GM12878 (cell line): ENCODE measurements around the gene DCC.

Source experiments
- RAD21 ChIP-seq: IDR thresholded peaks from 2 replicates; pipeline ENCODE4 v1.6.1; 2011; ENCODE audit warnings: mild to moderate bottlenecking, low read depth, low read length, moderate library complexity; ENCODE audit not compliant: insufficient read depth
- SRF ChIP-seq, 2 experiments: IDR thresholded peaks; 2 replicates each; pipeline ENCODE4 v1.6.1; 2011; ENCODE audit warnings: low read depth in 2 of 2, low read length in 2 of 2, mild to moderate bottlenecking in 1 of 2, moderate library complexity in 1 of 2
- ZNF207 ChIP-seq: fragments of 450-650 bp; IDR thresholded peaks from 2 replicates; pipeline ENCODE4 v1.6.1; 2014; ENCODE audit warnings: antibody characterized with exemption, mild to moderate bottlenecking, borderline replicate concordance
- ZNF217 ChIP-seq: fragments of 450-650 bp; IDR thresholded peaks from 2 replicates; pipeline ENCODE4 v1.6.1; 2017; ENCODE audit warnings: antibody characterized with exemption, mild to moderate bottlenecking
- TF ChIP-seq, protein P1 (sequence below), 3 experiments: IDR thresholded peaks in 2 of 3; conservative IDR thresholded peaks in 1 of 3; 2 replicates each; pipeline ENCODE4 v1.5.1; 2011; ENCODE audit warnings: low read depth in 3 of 3, low read length in 3 of 3, mild to moderate bottlenecking in 3 of 3, control low read depth in 2 of 3, moderate library complexity in 2 of 3, inconsistent platforms in 1 of 3, mixed read lengths in 1 of 3; ENCODE audit not compliant: control insufficient read depth in 2 of 3, insufficient read depth in 1 of 3; ENCODE audit errors: extremely low read depth in 1 of 3
- TF ChIP-seq, protein P2 (sequence below): fragments of 450-650 bp; IDR thresholded peaks from 2 replicates; pipeline ENCODE4 v1.6.1; 2017; ENCODE audit warnings: mild to moderate bottlenecking, moderate library complexity
- TF ChIP-seq, protein P3 (sequence below): fragments of 450-650 bp; formaldehyde crosslinking; IDR thresholded peaks from 2 replicates; pipeline ENCODE4 v1.5.0; 2022; ENCODE audit warnings: mild to moderate bottlenecking, missing genetic modification characterization

DNA sequence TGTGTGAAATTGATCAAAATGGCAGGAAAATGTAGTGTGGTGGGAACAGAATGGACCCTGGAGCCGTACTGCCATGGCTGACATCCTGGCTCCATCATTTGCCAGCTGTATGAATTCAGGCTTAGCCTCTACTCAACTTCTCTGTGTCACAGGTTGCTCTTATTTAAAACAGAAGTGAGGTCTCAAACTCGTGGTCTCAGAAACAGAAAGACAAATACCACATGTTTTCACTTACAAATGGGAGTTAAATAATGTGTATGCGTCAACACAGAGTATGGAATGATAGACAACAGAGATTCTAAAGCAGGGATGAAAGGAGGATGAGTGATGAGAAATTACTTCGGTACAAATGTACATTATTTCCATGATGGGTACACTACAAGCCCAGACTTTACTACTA, 227.4 kb downstream of the DCC start:
- TF ChIP-seq, protein P1, sequence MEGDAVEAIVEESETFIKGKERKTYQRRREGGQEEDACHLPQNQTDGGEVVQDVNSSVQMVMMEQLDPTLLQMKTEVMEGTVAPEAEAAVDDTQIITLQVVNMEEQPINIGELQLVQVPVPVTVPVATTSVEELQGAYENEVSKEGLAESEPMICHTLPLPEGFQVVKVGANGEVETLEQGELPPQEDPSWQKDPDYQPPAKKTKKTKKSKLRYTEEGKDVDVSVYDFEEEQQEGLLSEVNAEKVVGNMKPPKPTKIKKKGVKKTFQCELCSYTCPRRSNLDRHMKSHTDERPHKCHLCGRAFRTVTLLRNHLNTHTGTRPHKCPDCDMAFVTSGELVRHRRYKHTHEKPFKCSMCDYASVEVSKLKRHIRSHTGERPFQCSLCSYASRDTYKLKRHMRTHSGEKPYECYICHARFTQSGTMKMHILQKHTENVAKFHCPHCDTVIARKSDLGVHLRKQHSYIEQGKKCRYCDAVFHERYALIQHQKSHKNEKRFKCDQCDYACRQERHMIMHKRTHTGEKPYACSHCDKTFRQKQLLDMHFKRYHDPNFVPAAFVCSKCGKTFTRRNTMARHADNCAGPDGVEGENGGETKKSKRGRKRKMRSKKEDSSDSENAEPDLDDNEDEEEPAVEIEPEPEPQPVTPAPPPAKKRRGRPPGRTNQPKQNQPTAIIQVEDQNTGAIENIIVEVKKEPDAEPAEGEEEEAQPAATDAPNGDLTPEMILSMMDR (IDR thresholded peaks at IDR 0.05 in 2 of 3, conservative IDR thresholded peaks at IDR 0.05 in 1 of 3; ENCODE audit: control insufficient read depth in 2 of 3, extremely low read depth in 1 of 3, insufficient read depth in 1 of 3, low read depth in 3 of 3, low read length in 3 of 3), result no peak
- TF ChIP-seq SRF (IDR thresholded peaks at IDR 0.05; ENCODE audit: low read depth in 2 of 2, low read length in 2 of 2) (no peak), ZNF207 (no peak), RAD21 (no peak), ZNF217 (no peak)
- TF ChIP-seq, protein P2, sequence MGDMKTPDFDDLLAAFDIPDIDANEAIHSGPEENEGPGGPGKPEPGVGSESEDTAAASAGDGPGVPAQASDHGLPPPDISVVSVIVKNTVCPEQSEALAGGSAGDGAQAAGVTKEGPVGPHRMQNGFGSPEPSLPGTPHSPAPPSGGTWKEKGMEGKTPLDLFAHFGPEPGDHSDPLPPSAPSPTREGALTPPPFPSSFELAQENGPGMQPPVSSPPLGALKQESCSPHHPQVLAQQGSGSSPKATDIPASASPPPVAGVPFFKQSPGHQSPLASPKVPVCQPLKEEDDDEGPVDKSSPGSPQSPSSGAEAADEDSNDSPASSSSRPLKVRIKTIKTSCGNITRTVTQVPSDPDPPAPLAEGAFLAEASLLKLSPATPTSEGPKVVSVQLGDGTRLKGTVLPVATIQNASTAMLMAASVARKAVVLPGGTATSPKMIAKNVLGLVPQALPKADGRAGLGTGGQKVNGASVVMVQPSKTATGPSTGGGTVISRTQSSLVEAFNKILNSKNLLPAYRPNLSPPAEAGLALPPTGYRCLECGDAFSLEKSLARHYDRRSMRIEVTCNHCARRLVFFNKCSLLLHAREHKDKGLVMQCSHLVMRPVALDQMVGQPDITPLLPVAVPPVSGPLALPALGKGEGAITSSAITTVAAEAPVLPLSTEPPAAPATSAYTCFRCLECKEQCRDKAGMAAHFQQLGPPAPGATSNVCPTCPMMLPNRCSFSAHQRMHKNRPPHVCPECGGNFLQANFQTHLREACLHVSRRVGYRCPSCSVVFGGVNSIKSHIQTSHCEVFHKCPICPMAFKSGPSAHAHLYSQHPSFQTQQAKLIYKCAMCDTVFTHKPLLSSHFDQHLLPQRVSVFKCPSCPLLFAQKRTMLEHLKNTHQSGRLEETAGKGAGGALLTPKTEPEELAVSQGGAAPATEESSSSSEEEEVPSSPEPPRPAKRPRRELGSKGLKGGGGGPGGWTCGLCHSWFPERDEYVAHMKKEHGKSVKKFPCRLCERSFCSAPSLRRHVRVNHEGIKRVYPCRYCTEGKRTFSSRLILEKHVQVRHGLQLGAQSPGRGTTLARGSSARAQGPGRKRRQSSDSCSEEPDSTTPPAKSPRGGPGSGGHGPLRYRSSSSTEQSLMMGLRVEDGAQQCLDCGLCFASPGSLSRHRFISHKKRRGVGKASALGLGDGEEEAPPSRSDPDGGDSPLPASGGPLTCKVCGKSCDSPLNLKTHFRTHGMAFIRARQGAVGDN, result no peak
- TF ChIP-seq, protein P3, sequence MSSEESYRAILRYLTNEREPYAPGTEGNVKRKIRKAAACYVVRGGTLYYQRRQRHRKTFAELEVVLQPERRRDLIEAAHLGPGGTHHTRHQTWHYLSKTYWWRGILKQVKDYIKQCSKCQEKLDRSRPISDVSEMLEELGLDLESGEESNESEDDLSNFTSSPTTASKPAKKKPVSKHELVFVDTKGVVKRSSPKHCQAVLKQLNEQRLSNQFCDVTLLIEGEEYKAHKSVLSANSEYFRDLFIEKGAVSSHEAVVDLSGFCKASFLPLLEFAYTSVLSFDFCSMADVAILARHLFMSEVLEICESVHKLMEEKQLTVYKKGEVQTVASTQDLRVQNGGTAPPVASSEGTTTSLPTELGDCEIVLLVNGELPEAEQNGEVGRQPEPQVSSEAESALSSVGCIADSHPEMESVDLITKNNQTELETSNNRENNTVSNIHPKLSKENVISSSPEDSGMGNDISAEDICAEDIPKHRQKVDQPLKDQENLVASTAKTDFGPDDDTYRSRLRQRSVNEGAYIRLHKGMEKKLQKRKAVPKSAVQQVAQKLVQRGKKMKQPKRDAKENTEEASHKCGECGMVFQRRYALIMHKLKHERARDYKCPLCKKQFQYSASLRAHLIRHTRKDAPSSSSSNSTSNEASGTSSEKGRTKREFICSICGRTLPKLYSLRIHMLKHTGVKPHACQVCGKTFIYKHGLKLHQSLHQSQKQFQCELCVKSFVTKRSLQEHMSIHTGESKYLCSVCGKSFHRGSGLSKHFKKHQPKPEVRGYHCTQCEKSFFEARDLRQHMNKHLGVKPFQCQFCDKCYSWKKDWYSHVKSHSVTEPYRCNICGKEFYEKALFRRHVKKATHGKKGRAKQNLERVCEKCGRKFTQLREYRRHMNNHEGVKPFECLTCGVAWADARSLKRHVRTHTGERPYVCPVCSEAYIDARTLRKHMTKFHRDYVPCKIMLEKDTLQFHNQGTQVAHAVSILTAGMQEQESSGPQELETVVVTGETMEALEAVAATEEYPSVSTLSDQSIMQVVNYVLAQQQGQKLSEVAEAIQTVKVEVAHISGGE, result no peak
